Urinary bladder (tissue), 4 donors: Measurements from ENCODE around the gene CUL1. TPM values are rescaled to one million over a fixed set of nuclear protein-coding genes. Genes with fewer than 3 reads are reported as not detected.

Experiments
- DNase-seq: peaks from one replicate; pipeline ENCODE4 v3.0.0-alpha.2; 2015; ENCODE audit errors: extremely low spot score
- H3K27ac ChIP-seq: one replicate; pipeline ENCODE4 v1.5.1; 2013; ENCODE audit warnings: low read depth, mild to moderate bottlenecking, moderate library complexity
- H3K36me3 ChIP-seq: one replicate; pipeline ENCODE4 v1.6.1; 2013; ENCODE audit warnings: mild to moderate bottlenecking, moderate library complexity; ENCODE audit not compliant: insufficient read depth
- H3K4me1 ChIP-seq: one replicate; pipeline ENCODE4 v1.6.1; 2013; ENCODE audit warnings: mild to moderate bottlenecking, moderate library complexity; ENCODE audit not compliant: insufficient read depth
- H3K4me3 ChIP-seq: one replicate; pipeline ENCODE4 v1.5.1; 2013; ENCODE audit warnings: low read depth, low read length
- WGBS: extraction: QIAGEN DNeasy Blood & Tissue Kit; methylation state at CpG from one replicate; pipeline ENCODE4 v1.1.7; 2013; 5-methylcytosine and 5-hydroxymethylcytosine counted together
- polyA plus RNA-seq: library from polyadenylated mRNA; stranded (reverse); fragments of 200-250 nt; gene quantifications from one replicate; pipeline ENCODE4 v1.2.3, GENCODE V29; 2013
- total RNA-seq: library from RNA; depleted of rRNA; stranded (reverse); fragments of >200 nt; gene quantifications from one replicate; pipeline ENCODE4 v1.2.3, GENCODE V29; 2014
- donor health status: healthy with polysubstance abuse.
- donor health status: healthy.

CUL1 gene
- total RNA-seq (49.8 TPM), polyA plus RNA-seq (48.4 TPM)

DNA sequence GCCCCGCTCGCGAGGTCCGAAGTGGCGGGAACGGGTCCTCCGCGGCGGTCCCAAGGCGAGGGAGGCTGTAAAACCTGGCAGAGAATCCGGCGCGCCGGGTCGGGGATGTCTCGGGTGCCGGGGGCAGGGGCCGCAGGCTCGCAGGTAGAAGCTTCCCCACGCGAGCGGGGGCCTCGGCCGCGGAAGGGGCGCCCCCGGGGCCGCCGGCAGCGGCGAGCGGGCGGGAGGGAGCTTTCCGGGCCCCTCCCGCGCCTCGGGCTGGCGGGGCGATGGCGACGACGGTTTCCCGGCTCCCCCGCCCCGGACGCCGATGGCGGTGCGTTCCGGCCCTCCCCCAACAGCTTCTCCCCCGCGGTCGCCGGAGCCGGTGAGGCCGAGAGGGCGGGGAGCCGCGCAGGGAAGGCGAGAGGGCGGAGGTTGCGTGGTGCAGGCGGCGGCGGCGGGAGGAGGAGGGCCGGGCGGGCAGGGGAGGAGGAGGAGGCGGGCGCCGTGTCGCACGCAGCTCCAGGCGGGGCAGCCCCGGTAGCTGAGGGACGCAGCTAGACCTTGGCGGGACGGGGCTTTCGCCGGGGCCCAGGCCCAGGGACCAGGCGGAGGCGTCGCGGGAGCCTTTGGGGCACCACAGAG is at the start of gene CUL1:
Gene CUL1, plus strand, starts transcription at position 507 of the 627 bp plus-strand sequence. CDS start 31,220 bp downstream, outside the sequence.
- H3K27ac ChIP-seq: peak within 1 kb of the TSS; percentile 99
- under 1% methylated on average over 84 of the region's 84 CpGs for WGBS
- no peaks in the 10 kb centered on the region for H3K36me3 ChIP-seq
- DNase-seq: no peak
- peak within 1 kb of the TSS; percentile 99 for H3K4me3 ChIP-seq
- peaks cover 1% of the 10 kb centered on the region for H3K4me1 ChIP-seq

GRCh38 chr7:148650232-148650858 is 48.4 kb upstream of the CUL1 start:
- DNase-seq: no peak

GRCh38 chr7:148652773-148653172 is 45.9 kb upstream of the CUL1 start:
- Histone ChIP-seq H3K4me1 (no peaks in the 10 kb centered on the region), H3K4me3 (no peak overlapping the region), H3K36me3 (no peaks in the 10 kb centered on the region), H3K27ac (no peak overlapping the region)
- DNase-seq: no peak

More at GRCh38 chr7:148650232-148650858, 48.4 kb upstream of the CUL1 start:
- Histone ChIP-seq H3K27ac (no peak overlapping the region), H3K4me3 (no peak overlapping the region), H3K36me3 (no peaks in the 10 kb centered on the region), H3K4me1 (no peaks in the 10 kb centered on the region)
- WGBS: 83% methylated on average over 4 of the region's 4 CpGs

DNA sequence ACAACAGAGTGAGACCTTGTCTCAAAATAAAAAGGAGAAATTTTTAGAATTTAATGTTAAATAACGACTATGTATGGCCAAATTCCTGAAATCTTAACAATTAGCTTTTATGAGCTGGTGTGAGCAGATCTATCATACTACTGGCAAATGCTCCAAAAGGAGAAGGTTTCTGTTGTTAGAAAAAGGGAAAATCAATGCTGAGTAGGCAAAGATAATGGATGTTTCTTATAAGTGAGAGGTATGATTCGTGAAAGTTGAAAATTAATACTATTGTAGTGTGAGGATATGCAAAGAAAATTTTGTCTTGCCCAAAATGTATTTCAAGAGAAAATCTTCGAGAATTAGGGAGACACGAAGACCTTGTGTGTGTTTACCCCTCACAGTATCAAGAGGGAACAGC is 40.8 kb upstream of the CUL1 start:
- no peak for DNase-seq
- WGBS: 86% methylated on average over 4 of the region's 4 CpGs
- no peaks in the 10 kb centered on the region for H3K36me3 ChIP-seq

DNA sequence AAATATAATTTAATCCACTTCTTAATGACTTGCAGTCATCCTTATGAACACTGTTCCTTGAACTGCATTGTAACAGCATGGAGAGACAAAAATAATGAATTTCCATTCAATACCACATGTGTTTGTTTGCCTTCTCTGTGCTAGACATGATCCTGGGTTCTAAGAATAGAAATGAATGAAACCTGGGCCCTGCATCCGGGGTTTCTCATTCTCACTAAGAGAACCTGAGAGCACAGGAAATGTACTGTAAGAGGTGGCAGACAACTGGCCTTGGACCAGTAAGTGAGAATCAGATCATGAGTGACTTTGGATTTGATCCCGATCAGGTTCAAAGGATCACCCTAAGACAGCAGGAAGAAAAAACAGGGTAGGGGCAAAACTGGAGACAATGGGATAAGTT is 37.2 kb upstream of the CUL1 start:
- DNase-seq: no peak
- no peaks in the 10 kb centered on the region for H3K4me1 ChIP-seq
- WGBS: 87% methylated on average over 2 of the region's 2 CpGs
- H3K27ac ChIP-seq: no peak overlapping the region
- no peaks in the 10 kb centered on the region for H3K36me3 ChIP-seq
- no peak overlapping the region for H3K4me3 ChIP-seq

More for the DNA sequence above, 40.8 kb upstream of the CUL1 start:
- Histone ChIP-seq H3K4me3 (no peak overlapping the region), H3K4me1 (no peaks in the 10 kb centered on the region), H3K27ac (no peak overlapping the region)

DNA sequence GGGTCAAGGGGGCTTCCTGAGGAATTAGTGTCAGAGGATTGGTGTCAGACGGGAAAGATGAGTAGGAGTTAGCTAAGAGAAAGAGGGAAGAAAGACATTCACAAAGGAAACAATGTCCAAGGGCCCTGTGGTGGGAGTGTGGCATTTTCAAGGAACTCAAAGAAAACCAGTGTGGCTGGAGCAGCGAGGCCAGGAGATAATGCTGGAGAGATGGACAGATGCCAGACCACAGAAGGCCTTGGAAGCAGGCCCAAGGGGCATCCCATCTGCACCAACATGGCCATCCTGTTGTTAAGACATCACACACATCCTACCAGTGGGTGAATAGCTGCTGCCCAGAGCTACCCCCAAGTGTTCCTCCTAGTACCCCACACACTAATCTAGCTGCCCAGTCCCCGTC is 36.1 kb upstream of the CUL1 start:
- WGBS: 78% methylated on average over 3 of the region's 3 CpGs
- H3K4me3 ChIP-seq: no peak overlapping the region

GRCh38 chr7:148664324-148664723 is 34.4 kb upstream of the CUL1 start:
- no peak for DNase-seq
- Histone ChIP-seq H3K27ac (no peak overlapping the region), H3K4me1 (no peaks in the 10 kb centered on the region), H3K4me3 (no peak overlapping the region), H3K36me3 (no peaks in the 10 kb centered on the region)
- WGBS: 23% methylated on average over 6 of the region's 6 CpGs

More for the DNA sequence above, 36.1 kb upstream of the CUL1 start:
- Histone ChIP-seq H3K36me3 (no peaks in the 10 kb centered on the region), H3K27ac (no peak overlapping the region), H3K4me1 (no peaks in the 10 kb centered on the region)
- no peak for DNase-seq

- H3K4me3 ChIP-seq: no peak overlapping the region
Observed at GRCh38 chr7:148665221-148665620, 33.5 kb upstream of the CUL1 start.

GRCh38 chr7:148669927-148670326 is 28.8 kb upstream of the CUL1 start:
- 93% methylated on average over 3 of the region's 3 CpGs for WGBS
- no peak overlapping the region for H3K4me3 ChIP-seq

More at GRCh38 chr7:148665221-148665620, 33.5 kb upstream of the CUL1 start:
- WGBS: 73% methylated on average over 4 of the region's 4 CpGs
- Histone ChIP-seq H3K4me1 (no peaks in the 10 kb centered on the region), H3K36me3 (no peaks in the 10 kb centered on the region), H3K27ac (no peak overlapping the region)
- no peak for DNase-seq

GRCh38 chr7:148670374-148670773 is 28.3 kb upstream of the CUL1 start:
- WGBS: 80% methylated on average over 4 of the region's 4 CpGs
- no peak for DNase-seq
- H3K4me3 ChIP-seq: no peak overlapping the region
- no peaks in the 10 kb centered on the region for H3K4me1 ChIP-seq
- H3K36me3 ChIP-seq: no peaks in the 10 kb centered on the region
- H3K27ac ChIP-seq: no peak overlapping the region

More at GRCh38 chr7:148669927-148670326, 28.8 kb upstream of the CUL1 start:
- H3K36me3 ChIP-seq: no peaks in the 10 kb centered on the region
- no peak for DNase-seq
- no peaks in the 10 kb centered on the region for H3K4me1 ChIP-seq
- H3K27ac ChIP-seq: no peak overlapping the region

DNA sequence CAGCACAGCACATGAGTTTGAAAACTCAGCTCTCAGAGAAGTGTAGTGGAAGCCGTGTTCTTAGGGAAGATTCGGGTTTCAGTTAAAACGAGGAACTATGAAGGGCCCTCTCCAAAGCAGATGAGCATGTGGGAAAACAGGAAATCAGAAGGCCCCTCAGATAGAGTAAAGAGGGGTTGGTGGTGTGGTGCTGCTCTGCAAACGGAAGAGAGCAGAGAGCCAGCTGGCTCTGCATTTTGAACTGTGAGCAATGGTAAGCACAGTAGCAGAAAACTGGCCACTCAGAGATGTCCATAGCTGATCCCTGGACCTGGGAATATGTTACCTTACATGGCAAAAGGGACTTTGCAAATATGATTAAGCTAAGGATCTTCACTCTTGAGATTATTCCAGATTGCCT is 27.9 kb upstream of the CUL1 start:
- DNase-seq: no peak
- H3K27ac ChIP-seq: no peak overlapping the region
- 57% methylated on average over 4 of the region's 4 CpGs for WGBS
- no peaks in the 10 kb centered on the region for H3K36me3 ChIP-seq
- no peak overlapping the region for H3K4me3 ChIP-seq
- no peaks in the 10 kb centered on the region for H3K4me1 ChIP-seq

DNA sequence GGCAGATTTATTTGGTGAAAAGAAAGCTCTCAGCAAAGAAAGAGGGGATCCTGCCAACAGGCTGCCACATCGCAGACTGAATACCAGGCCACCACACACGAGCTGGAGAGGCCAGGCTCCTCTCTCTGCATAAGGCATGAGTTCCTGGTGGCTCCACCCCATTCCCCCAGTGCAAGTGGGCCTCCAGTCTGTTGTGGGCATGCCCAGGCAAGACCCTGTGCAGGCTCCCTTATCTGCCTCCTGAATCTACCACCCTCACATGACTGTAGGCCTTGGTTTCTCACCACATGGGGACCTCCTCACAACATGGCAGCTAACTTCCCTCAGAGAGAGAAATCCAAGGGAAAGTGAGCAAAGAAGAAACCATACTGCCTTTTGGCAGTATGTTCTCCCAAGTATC is 26.7 kb upstream of the CUL1 start:
- no peak for DNase-seq
- no peaks in the 10 kb centered on the region for H3K36me3 ChIP-seq
- 85% methylated on average over 2 of the region's 2 CpGs for WGBS
- H3K27ac ChIP-seq: no peak overlapping the region
- no peak overlapping the region for H3K4me3 ChIP-seq
- H3K4me1 ChIP-seq: no peaks in the 10 kb centered on the region

DNA sequence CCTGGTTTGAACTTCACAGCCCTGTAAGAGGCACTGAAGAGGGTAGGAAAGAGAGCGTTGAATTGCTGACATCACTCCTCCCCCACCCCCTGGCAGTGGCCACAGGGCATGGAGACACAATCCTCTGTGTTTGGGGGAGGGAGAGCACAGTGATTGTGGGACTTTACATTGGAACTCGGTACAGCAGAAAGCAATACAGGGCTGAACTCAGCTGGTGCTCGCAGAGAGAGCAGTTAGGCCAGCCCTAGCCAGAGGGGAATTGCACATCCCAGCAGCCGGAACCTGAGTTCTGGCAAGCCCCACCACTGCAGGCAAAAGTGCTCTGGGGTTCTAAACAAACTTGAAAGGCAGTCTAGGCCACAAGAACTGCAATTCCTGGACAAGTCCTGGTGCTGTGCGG is 24.0 kb upstream of the CUL1 start:
- Histone ChIP-seq H3K27ac (no peak overlapping the region), H3K4me1 (no peaks in the 10 kb centered on the region), H3K4me3 (no peak overlapping the region), H3K36me3 (no peaks in the 10 kb centered on the region)
- WGBS: 84% methylated on average over 5 of the region's 5 CpGs
- no peak for DNase-seq

- Histone ChIP-seq H3K4me3 (no peak overlapping the region), H3K36me3 (no peaks in the 10 kb centered on the region), H3K27ac (no peak overlapping the region), H3K4me1 (no peaks in the 10 kb centered on the region)
- WGBS: 89% methylated on average over 3 of the region's 3 CpGs
- DNase-seq: no peak
Observed at GRCh38 chr7:148676291-148676690, 22.4 kb upstream of the CUL1 start.
